ENCODE results near the gene NPAS3.

DNA sequence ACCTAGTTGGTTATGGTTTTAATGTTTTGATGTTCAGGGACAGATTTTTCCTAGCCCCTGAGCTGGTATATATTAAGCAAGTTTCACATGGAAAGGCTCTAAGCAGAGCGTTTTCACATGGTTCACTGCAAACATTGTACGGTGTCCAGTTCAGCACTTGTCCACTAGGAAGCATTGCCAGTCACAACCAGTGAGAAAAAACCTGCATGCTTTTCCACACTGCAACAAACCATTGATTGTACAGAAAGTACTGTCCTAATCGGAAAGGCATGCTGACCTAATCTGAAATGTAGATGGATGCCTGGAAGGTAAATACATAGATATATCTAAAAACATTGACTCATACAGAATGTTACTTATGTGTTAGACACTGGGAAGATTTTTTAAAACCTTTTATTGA, 25.0 kb upstream of the NPAS3 start:
- TF ChIP-seq POLR2AphosphoS5 (IDR thresholded peaks at IDR 0.05) (no peak), POLR2A (IDR thresholded peaks at IDR 0.05) (no peak), EP300 (IDR thresholded peaks at IDR 0.05) (no peak)
- TF ChIP-seq, protein P1, sequence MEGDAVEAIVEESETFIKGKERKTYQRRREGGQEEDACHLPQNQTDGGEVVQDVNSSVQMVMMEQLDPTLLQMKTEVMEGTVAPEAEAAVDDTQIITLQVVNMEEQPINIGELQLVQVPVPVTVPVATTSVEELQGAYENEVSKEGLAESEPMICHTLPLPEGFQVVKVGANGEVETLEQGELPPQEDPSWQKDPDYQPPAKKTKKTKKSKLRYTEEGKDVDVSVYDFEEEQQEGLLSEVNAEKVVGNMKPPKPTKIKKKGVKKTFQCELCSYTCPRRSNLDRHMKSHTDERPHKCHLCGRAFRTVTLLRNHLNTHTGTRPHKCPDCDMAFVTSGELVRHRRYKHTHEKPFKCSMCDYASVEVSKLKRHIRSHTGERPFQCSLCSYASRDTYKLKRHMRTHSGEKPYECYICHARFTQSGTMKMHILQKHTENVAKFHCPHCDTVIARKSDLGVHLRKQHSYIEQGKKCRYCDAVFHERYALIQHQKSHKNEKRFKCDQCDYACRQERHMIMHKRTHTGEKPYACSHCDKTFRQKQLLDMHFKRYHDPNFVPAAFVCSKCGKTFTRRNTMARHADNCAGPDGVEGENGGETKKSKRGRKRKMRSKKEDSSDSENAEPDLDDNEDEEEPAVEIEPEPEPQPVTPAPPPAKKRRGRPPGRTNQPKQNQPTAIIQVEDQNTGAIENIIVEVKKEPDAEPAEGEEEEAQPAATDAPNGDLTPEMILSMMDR (IDR thresholded peaks at IDR 0.05), result no peak
